Measurements from ENCODE around the gene SPNS2. TPM values are rescaled to one million over a fixed set of nuclear protein-coding genes. Genes with fewer than 3 reads are reported as not detected.

The SPNS2 gene
- total RNA-seq, 4 donors from 2014 or later, result 10.4 to 17.4 (median 16.4) TPM

GRCh38 chr17:4559966-4560365, 61.3 kb downstream of the SPNS2 start:
- WGBS, 2 donors (ENCODE audit: low coverage in 1 of 2), result no CpG with 5 or more reads among the region's 5 CpGs
- Histone ChIP-seq H3K4me3 (no peak overlapping the region), H3K27ac (no peak overlapping the region), H3K36me3 (no peaks in the 10 kb centered on the region), H3K4me1 (peaks cover 0 to 16% (median 5%) of the 10 kb centered on the region in 3 donors), H3K9me3 (no peaks in the 10 kb centered on the region), H3K27me3 (no peaks in the 10 kb centered on the region)
- TF ChIP-seq POLR2AphosphoS5 (IDR thresholded peaks at IDR 0.05) (no peak), EP300 (IDR thresholded peaks at IDR 0.05) (no peak), POLR2A (IDR thresholded peaks at IDR 0.05) (no peak), CTCF (IDR thresholded peaks at IDR 0.05) (no peak)
- ATAC-seq, result no peak

DNA sequence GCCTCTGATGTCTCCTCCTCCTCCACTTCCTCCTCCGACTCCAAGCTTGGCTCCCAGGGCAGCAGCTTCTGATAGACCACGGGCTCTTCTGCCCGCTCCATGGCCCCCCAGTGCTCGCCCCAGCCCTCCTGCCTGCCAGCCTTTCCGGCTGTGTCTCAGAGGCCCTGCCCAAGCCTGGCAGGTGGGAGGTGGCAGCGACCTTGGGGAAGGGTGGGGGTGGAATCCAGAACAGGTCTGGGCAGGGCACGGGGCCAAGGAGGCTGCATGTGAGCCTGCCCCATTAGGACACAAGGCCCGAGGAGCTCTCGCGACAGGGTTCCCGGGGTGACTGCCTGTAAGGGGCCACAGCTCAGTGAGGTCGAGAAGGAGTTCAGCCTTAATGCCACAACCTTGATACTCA, 61.7 kb downstream of the SPNS2 start, which contains the start of gene GGT6:
Gene GGT6 (minus strand): TSS at position 157 of the 400 bp plus-strand sequence. CDS start 56 bp downstream, at position 101.
- no peaks in the 10 kb centered on the region for H3K9me3 ChIP-seq
- H3K27me3 ChIP-seq, result no peaks in the 10 kb centered on the region
- TF ChIP-seq CTCF (IDR thresholded peaks at IDR 0.05) (no peak), POLR2A (IDR thresholded peaks at IDR 0.05) (no peak), EP300 (IDR thresholded peaks at IDR 0.05) (no peak)
- 100% methylated on average over 2 of the region's 12 CpGs; no CpG with 5 or more reads in 1 of the 2 donors for WGBS, 2 donors (ENCODE audit: low coverage in 1 of 2)
- no peak within 1 kb of the TSS for H3K4me3 ChIP-seq
- no peaks in the 10 kb centered on the region for H3K36me3 ChIP-seq
- H3K4me1 ChIP-seq, result peaks cover 0 to 19% (median 5%) of the 10 kb centered on the region in 3 donors
- H3K27ac ChIP-seq, result no peak within 1 kb of the TSS
- ATAC-seq, result no peak

DNA sequence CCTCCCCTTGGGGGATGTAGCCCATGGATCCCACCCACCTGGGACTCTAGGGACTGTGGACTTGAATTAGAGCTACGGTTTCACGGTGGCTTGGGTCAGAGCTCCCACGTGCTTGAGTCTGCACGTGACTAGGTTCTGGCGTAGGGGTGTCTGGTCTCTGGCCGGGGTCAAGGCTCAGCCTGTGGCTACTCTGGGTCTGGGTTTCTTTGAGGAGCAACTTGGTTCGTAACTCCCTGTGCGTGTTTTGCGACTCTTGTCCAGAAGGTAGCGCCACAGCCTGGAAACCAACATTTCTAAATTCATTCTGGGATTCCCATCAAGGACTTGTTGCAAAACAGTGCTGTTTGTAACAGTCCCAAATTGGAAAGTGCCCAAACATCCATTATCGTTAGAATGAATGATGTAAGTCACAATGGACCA, 62.2 kb downstream of the SPNS2 start:
- Histone ChIP-seq H3K4me1 (peaks cover 0 to 20% (median 3%) of the 10 kb centered on the region in 3 donors), H3K36me3 (no peaks in the 10 kb centered on the region), H3K27me3 (no peaks in the 10 kb centered on the region), H3K9me3 (no peaks in the 10 kb centered on the region), H3K27ac (no peak overlapping the region), H3K4me3 (no peak overlapping the region)
- TF ChIP-seq EP300 (IDR thresholded peaks at IDR 0.05) (no peak), POLR2AphosphoS5 (IDR thresholded peaks at IDR 0.05) (no peak), POLR2A (IDR thresholded peaks at IDR 0.05) (no peak), CTCF (IDR thresholded peaks at IDR 0.05) (no peak)
- 73% methylated on average over 7 of the region's 11 CpGs; no CpG with 5 or more reads in 1 of the 2 donors for WGBS, 2 donors (ENCODE audit: low coverage in 1 of 2)
- no peak for ATAC-seq

DNA sequence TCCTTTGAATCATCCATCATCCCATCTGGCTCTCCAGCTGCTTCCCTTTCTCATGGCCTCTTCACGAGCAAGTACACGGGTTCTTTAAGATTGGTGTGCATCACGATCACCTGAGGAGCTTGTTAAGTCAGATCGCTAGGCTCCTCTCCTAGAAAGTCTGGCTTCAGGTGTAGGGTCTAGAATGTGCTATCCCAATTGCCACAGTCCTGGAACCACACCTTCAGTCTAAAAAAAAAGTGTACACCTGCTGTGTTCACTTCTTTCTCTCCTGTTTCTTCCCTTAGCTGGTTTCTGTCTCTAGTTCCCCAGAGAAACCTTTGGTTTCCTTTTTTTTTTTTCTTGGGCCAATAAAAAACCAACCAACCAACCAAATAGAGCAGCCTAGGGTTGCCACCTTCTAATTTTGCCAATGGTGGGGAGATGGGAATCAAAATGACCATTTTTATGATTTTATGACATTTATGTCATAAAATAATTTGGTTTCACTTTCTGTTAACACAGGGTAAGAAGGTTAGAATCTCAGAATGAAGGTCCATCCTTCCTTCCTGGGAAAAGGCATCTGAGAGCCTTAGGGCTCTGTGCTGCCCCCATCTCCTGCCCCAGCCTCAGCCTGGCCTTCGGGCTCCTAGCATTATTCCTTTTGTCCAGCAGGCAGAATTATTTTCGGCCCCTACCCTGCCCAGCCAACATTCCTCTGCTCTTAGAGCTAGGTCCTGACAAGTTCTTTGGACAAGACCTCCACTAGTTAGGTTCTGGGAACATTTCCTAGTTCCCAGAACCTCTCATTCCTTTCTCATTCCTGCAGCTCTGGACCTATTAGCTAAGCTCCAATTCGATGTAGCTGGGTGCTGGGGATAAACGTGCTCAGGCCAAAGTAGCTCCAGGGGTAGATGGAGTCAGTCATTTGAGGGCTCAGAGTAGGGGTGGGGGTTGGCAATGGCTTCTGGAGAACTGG, 63.6 kb downstream of the SPNS2 start:
- ATAC-seq, result no peak
- H3K4me3 ChIP-seq, result no peak overlapping the region
- TF ChIP-seq POLR2AphosphoS5 (IDR thresholded peaks at IDR 0.05) (no peak), POLR2A (IDR thresholded peaks at IDR 0.05) (no peak)

DNA sequence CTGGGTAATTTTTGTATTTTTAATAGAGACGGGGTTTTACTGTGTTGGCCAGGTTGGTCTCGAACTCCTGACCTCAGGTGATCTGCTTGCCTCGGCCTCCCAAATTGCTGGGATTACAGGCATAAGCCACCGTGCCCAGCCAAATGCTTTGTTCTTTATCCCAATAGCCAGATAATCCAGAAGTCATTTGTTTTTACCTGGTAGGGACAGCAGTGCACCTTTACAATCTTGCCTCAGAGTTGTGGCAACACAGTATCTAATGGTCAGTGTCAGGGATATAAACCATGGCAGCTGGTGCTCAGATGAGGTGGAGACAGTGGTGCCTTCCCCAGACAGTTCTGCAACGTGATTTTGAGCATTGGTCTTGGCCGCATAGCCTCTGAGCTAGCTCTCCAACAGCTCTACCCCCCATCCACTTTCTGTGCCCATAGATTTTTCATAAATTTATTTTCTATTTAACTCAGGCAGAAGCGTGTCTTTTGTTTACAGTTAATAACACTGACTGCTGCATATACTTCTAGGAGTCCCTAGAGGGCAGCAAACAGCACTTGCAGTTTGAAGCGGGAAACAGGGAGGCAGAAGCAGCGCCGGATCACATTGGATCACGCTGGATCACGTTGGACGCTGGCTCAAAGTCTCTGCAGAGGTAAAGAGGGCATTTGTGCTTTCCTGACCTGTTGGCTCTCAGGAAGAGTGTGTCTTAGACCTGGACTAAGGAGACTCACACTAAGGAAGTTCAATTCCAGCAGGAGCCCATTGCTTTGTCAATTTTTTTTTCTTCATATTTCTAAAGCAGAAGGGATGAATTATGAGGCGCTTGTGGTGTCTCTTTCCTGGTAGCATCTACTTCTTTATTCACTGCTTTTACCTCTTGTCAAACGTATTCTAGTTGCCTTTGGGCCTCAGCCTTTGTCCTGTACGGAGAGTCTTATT, 66.8 kb downstream of the SPNS2 start:
- H3K36me3 ChIP-seq, result no peaks in the 10 kb centered on the region
- peaks cover 0 to 22% (median 0%) of the 10 kb centered on the region in 3 donors for H3K4me1 ChIP-seq
- 21 to 25% methylated on average over 12 to 14 of the region's 16 CpGs for WGBS, 2 donors (ENCODE audit: low coverage in 1 of 2)
- no peaks in the 10 kb centered on the region for H3K9me3 ChIP-seq
- H3K4me3 ChIP-seq, result no peak overlapping the region
- H3K27me3 ChIP-seq, result no peaks in the 10 kb centered on the region
- no peak overlapping the region for H3K27ac ChIP-seq
- no peak for TF ChIP-seq POLR2AphosphoS5 (IDR thresholded peaks at IDR 0.05)
- no peak for TF ChIP-seq POLR2A (IDR thresholded peaks at IDR 0.05)
- peak in 3 of 4 experiments; percentile 62 to 91 (median 72) for TF ChIP-seq CTCF (IDR thresholded peaks at IDR 0.05)
- ATAC-seq, result peak; percentile 81

More for the DNA sequence above, 63.6 kb downstream of the SPNS2 start:
- 60 to 74% methylated on average over 2 to 6 of the region's 8 CpGs for WGBS, 2 donors (ENCODE audit: low coverage in 1 of 2)
- Histone ChIP-seq H3K27me3 (no peaks in the 10 kb centered on the region), H3K36me3 (no peaks in the 10 kb centered on the region), H3K27ac (no peak overlapping the region), H3K4me1 (peaks cover 0 to 22% (median 0%) of the 10 kb centered on the region in 3 donors), H3K9me3 (no peaks in the 10 kb centered on the region)
